Measurements from ENCODE around the gene NCKAP5L. TPM values are rescaled to one million over a fixed set of nuclear protein-coding genes. Genes with fewer than 3 reads are reported as not detected.

NCKAP5L gene
- total and polyA plus RNA-seq, 3 donors from 2014 or later: 22.0 to 79.7 (median 63.5) TPM

GRCh38 chr12:49805409-49805808 lies 22.8 kb downstream of the NCKAP5L start:
- no peak overlapping the region for H3K27ac ChIP-seq
- TF ChIP-seq CTCF (IDR thresholded peaks at IDR 0.05) (no peak), POLR2A (IDR thresholded peaks at IDR 0.05) (no peak)
- no peak for DNase-seq
- peaks cover 33% of the 10 kb centered on the region for H3K4me1 ChIP-seq
- intact Hi-C loops (cut with DNase I; ENCODE audit: low total_unique reads): no loop called here
- no peak overlapping the region for H3K4me3 ChIP-seq
- no peaks in the 10 kb centered on the region for H3K36me3 ChIP-seq (ENCODE audit: low read depth, missing control alignments)
- 82 to 84% methylated on average over 5 of the region's 5 CpGs for WGBS, 2 donors
- no peaks in the 10 kb centered on the region for H3K9me3 ChIP-seq
- H3K27me3 ChIP-seq: no peaks in the 10 kb centered on the region

- DNase-seq: no peak
- Histone ChIP-seq H3K27ac (no peak overlapping the region), H3K9me3 (no peaks in the 10 kb centered on the region), H3K4me1 (peaks cover 27% of the 10 kb centered on the region), H3K27me3 (no peaks in the 10 kb centered on the region), H3K36me3 (ENCODE audit: low read depth, missing control alignments) (no peaks in the 10 kb centered on the region), H3K4me3 (no peak overlapping the region)
- TF ChIP-seq POLR2A (IDR thresholded peaks at IDR 0.05) (no peak), CTCF (IDR thresholded peaks at IDR 0.05) (no peak)
- WGBS, 2 donors: 87 to 89% methylated on average over 10 of the region's 10 CpGs
- intact Hi-C loops (cut with DNase I; ENCODE audit: low total_unique reads): no loop called here
Observed at GRCh38 chr12:49804821-49805220, 23.4 kb downstream of the NCKAP5L start.

- DNase-seq: no peak
- H3K4me1 ChIP-seq: peaks cover 18% of the 10 kb centered on the region
- H3K27ac ChIP-seq: no peak overlapping the region
- no peaks in the 10 kb centered on the region for H3K27me3 ChIP-seq
- TF ChIP-seq POLR2A (IDR thresholded peaks at IDR 0.05) (no peak), CTCF (IDR thresholded peaks at IDR 0.05) (no peak)
- 64 to 74% methylated on average over 6 to 12 of the region's 12 CpGs for WGBS, 2 donors
- H3K36me3 ChIP-seq (ENCODE audit: low read depth, missing control alignments): no peaks in the 10 kb centered on the region
- no peaks in the 10 kb centered on the region for H3K9me3 ChIP-seq
- no peak overlapping the region for H3K4me3 ChIP-seq
- intact Hi-C loops (cut with DNase I; ENCODE audit: low total_unique reads): no loop called here
Observed at GRCh38 chr12:49803693-49804450, 24.3 kb downstream of the NCKAP5L start.

GRCh38 chr12:49801141-49802063 lies 26.8 kb downstream of the NCKAP5L start:
- intact Hi-C loops (cut with DNase I; ENCODE audit: low total_unique reads): no loop called here
- WGBS, 2 donors: 78 to 84% methylated on average over 16 to 17 of the region's 17 CpGs
- H3K36me3 ChIP-seq (ENCODE audit: low read depth, missing control alignments): no peaks in the 10 kb centered on the region
- no peaks in the 10 kb centered on the region for H3K9me3 ChIP-seq
- TF ChIP-seq CTCF (IDR thresholded peaks at IDR 0.05) (no peak), POLR2A (IDR thresholded peaks at IDR 0.05) (no peak)
- H3K27ac ChIP-seq: no peak overlapping the region
- no peak for DNase-seq
- H3K27me3 ChIP-seq: no peaks in the 10 kb centered on the region
- no peak overlapping the region for H3K4me3 ChIP-seq
- H3K4me1 ChIP-seq: peaks cover 20% of the 10 kb centered on the region

All from testis (tissue), 3 donors.